Measurements from ENCODE around the gene PNMA8B.

PNMA8B gene, protein sequence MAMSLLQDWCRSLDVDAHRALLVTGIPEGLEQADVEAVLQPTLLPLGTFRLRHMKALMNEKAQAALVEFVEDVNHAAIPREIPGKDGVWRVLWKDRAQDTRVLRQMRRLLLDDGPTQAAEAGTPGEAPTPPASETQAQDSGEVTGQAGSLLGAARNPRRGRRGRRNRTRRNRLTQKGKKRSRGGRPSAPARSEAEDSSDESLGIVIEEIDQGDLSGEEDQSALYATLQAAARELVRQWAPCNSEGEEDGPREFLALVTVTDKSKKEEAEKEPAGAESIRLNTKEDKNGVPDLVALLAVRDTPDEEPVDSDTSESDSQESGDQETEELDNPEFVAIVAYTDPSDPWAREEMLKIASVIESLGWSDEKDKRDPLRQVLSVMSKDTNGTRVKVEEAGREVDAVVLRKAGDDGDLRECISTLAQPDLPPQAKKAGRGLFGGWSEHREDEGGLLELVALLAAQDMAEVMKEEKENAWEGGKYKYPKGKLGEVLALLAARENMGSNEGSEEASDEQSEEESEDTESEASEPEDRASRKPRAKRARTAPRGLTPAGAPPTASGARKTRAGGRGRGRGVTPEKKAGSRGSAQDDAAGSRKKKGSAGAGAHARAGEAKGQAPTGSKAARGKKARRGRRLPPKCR

DNA sequence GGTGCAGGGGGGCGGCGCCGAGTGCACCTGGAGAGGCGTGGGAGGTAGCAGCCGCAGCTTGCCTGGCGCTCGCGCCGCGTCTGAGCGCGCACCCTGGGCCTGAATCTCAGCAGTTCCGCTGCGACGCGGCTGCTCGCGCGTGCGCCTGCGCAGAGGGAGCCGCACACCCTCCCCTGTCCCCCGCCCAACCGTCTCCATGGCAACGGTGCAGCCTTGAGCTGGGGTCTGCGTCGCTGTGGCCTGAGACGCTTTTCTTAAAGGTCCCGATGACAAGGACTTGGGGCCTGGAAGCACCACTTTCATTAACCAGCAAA lies at the start of gene PNMA8B:
PNMA8B (minus strand) TSS at position 82 of the 314 bp plus-strand sequence. CDS start 402 bp downstream, outside the sequence.
- no peak for TF ChIP-seq EZH2phosphoT487 (IDR thresholded peaks at IDR 0.05; ENCODE audit: low read depth)
- TF ChIP-seq, protein P1, sequence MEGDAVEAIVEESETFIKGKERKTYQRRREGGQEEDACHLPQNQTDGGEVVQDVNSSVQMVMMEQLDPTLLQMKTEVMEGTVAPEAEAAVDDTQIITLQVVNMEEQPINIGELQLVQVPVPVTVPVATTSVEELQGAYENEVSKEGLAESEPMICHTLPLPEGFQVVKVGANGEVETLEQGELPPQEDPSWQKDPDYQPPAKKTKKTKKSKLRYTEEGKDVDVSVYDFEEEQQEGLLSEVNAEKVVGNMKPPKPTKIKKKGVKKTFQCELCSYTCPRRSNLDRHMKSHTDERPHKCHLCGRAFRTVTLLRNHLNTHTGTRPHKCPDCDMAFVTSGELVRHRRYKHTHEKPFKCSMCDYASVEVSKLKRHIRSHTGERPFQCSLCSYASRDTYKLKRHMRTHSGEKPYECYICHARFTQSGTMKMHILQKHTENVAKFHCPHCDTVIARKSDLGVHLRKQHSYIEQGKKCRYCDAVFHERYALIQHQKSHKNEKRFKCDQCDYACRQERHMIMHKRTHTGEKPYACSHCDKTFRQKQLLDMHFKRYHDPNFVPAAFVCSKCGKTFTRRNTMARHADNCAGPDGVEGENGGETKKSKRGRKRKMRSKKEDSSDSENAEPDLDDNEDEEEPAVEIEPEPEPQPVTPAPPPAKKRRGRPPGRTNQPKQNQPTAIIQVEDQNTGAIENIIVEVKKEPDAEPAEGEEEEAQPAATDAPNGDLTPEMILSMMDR (IDR thresholded peaks at IDR 0.05; ENCODE audit: low read depth, low read length) = no peak
- Histone ChIP-seq H3K27ac (ENCODE audit: low read length) (no peak within 1 kb of the TSS), H3K27me3 (ENCODE audit: low read depth, low read length) (peaks cover 31% of the 10 kb centered on the region), H2AFZ (ENCODE audit: low read depth, low read length) (no peak within 1 kb of the TSS; the same call in 1 of the 2 replicates), H3K9ac (ENCODE audit: low read length) (peak within 1 kb of the TSS; percentile 19; the same call in 1 of the 2 replicates), H3K79me2 (ENCODE audit: low read length) (no peaks in the 10 kb centered on the region), H3K4me1 (ENCODE audit: low read length) (no peaks in the 10 kb centered on the region), H3K4me2 (ENCODE audit: low read length) (peak within 1 kb of the TSS; percentile 50), H4K20me1 (ENCODE audit: insufficient read depth, low read length) (no peaks in the 10 kb centered on the region), H3K4me3 (ENCODE audit: low read length) (peak within 1 kb of the TSS; percentile 72), H3K36me3 (replicated peaks; ENCODE audit: low read depth, low read length) (no peaks in the 10 kb centered on the region), H3K9me3 (ENCODE audit: insufficient read depth, low read length) (no peaks in the 10 kb centered on the region)

DNA sequence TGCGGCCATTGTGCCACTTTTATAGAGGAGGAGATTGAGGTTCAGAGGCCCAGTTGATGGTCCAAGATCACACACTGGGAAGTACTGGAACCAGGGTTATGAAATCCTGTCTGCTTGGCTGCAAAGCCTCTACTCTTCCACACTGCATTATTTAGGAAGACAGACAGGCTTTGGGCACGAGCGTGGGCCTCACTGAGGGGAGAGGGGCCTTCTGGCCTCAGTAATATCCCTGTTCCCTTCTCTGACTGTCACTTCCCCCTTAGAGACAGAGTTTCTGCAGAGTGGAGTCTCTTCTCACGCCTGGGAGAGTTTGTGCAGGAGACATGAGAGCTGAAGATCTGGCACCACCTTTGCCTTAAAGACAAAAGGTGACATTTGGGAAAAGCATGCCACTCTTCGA lies 49.0 kb upstream of the PNMA8B start:
- no peaks in the 10 kb centered on the region for H3K36me3 ChIP-seq (replicated peaks; ENCODE audit: low read depth, low read length)
- H3K9me3 ChIP-seq (ENCODE audit: insufficient read depth, low read length) = peaks cover 5% of the 10 kb centered on the region; the same call in 1 of the 2 replicates
- no peaks in the 10 kb centered on the region for H3K4me1 ChIP-seq (ENCODE audit: low read length)
- no peak overlapping the region for H3K4me2 ChIP-seq (ENCODE audit: low read length)
- no peak overlapping the region for H3K9ac ChIP-seq (ENCODE audit: low read length)
- no peak overlapping the region for H3K27ac ChIP-seq (ENCODE audit: low read length)
- H2AFZ ChIP-seq (ENCODE audit: low read depth, low read length) = no peak overlapping the region
- H4K20me1 ChIP-seq (ENCODE audit: insufficient read depth, low read length) = no peaks in the 10 kb centered on the region
- H3K4me3 ChIP-seq (ENCODE audit: low read length) = no peak overlapping the region
- no peak for TF ChIP-seq EZH2phosphoT487 (IDR thresholded peaks at IDR 0.05; ENCODE audit: low read depth)
- TF ChIP-seq, protein P1 (IDR thresholded peaks at IDR 0.05; ENCODE audit: low read depth, low read length) = no peak
- no peaks in the 10 kb centered on the region for H3K79me2 ChIP-seq (ENCODE audit: low read length)
- 0 out of 2 replicates have a peak, but pooled peaks cover 4% of the 10 kb centered on the region for H3K27me3 ChIP-seq (ENCODE audit: low read depth, low read length)

DNA sequence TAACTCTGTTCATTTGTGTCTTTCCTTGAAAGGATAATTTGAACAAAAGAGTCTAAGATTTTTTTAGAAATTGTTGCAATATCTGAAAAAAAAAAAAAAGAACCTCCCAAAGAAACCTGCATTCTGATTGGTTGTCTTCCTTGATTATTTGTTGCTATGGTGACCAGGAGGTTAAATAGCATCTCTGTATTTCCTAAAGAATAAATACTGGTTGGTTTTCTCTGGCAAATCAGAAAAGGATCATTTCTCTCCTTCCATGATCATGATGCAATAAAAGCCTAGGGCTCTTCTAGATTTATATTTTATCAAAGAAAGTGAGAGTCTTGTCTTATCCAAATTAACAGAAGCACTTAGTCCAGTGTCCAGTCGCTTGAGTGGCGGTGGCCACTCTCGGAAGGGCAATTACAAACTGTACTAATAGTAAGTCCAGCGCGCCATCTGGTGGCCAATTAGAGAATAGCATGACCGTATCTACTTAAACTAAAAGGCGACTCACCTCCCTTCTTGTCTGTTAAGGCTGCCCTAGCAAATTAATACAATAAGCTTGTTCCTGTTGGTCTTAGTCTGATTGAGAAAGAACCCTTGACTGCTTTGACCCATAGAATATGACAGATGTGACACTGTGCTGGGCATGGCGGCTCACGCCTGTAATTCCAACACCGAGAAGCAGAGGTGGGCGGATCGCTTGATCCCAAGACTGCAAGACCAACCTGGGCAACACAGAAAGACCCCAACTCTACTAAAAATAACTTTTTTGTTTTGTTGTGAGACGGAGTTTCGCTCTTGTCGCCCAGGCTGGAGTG lies 47.0 kb upstream of the PNMA8B start:
- peak overlapping the region; percentile 46; the same call in 1 of the 2 replicates for H3K4me3 ChIP-seq (ENCODE audit: low read length)
- no peak overlapping the region for H3K27ac ChIP-seq (ENCODE audit: low read length)
- no peaks in the 10 kb centered on the region for H3K9me3 ChIP-seq (ENCODE audit: insufficient read depth, low read length)
- H3K4me1 ChIP-seq (ENCODE audit: low read length) = peaks cover 6% of the 10 kb centered on the region; the same call in 1 of the 2 replicates
- TF ChIP-seq EZH2phosphoT487 (IDR thresholded peaks at IDR 0.05; ENCODE audit: low read depth) = no peak
- TF ChIP-seq, protein P1 (IDR thresholded peaks at IDR 0.05; ENCODE audit: low read depth, low read length) = peak; percentile 97
- H3K9ac ChIP-seq (ENCODE audit: low read length) = no peak overlapping the region
- no peaks in the 10 kb centered on the region for H3K27me3 ChIP-seq (ENCODE audit: low read depth, low read length)
- peak overlapping the region; percentile 54; the same call in 1 of the 2 replicates for H2AFZ ChIP-seq (ENCODE audit: low read depth, low read length)
- H4K20me1 ChIP-seq (ENCODE audit: insufficient read depth, low read length) = no peaks in the 10 kb centered on the region
- no peaks in the 10 kb centered on the region for H3K36me3 ChIP-seq (replicated peaks; ENCODE audit: low read depth, low read length)
- no peaks in the 10 kb centered on the region for H3K79me2 ChIP-seq (ENCODE audit: low read length)
- peak overlapping the region; percentile 66 for H3K4me2 ChIP-seq (ENCODE audit: low read length)
